HCT116 (cell line): ENCODE results near the gene TIAM1.

Experiments used
- CEBPB ChIP-seq: IDR thresholded peaks from 2 replicates; pipeline ENCODE4 v1.6.1; 2012; ENCODE audit warnings: low read depth
- CTCF ChIP-seq, 3 experiments: fragments of 200-600 bp in 1 of 3; sonication (generic) in 1 of 3; IDR thresholded peaks in 2 of 3; conservative IDR thresholded peaks in 1 of 3; 2 replicates each; pipeline ENCODE4 v1.5.1; 2012 to 2017; ENCODE audit warnings: low read depth in 2 of 3, low read length in 2 of 3, antibody characterized with exemption in 1 of 3, borderline replicate concordance in 1 of 3, control low read depth in 1 of 3, mild to moderate bottlenecking in 1 of 3, mixed read lengths in 1 of 3, mixed run types in 1 of 3, moderate library complexity in 1 of 3; ENCODE audit not compliant: insufficient read depth in 1 of 3
- EGR1 ChIP-seq: IDR thresholded peaks from 2 replicates; pipeline ENCODE4 v1.6.1; 2012; ENCODE audit warnings: low read depth
- EZH2phosphoT487 ChIP-seq: fragments of 200-600 bp; IDR thresholded peaks from 2 replicates; pipeline ENCODE4 v1.6.1; 2018; ENCODE audit warnings: antibody characterized with exemption, borderline replicate concordance
- POLR2A ChIP-seq: IDR thresholded peaks from 2 replicates; pipeline ENCODE4 v1.7.0; 2011; ENCODE audit warnings: borderline replicate concordance; ENCODE audit not compliant: insufficient read depth, insufficient read length; ENCODE audit errors: extremely low read depth
- POLR2AphosphoS5 ChIP-seq: IDR thresholded peaks from 2 replicates; pipeline ENCODE4 v1.6.1; 2011; ENCODE audit warnings: mild to moderate bottlenecking, low read depth, low read length, moderate library complexity
- RAD21 ChIP-seq: IDR thresholded peaks from 2 replicates; pipeline ENCODE4 v1.6.1; 2012; ENCODE audit warnings: low read depth, mild to moderate bottlenecking

GRCh38 chr21:31358158-31358557 lies 14.1 kb upstream of the TIAM1 start:
- TF ChIP-seq EGR1 (no peak), CTCF (IDR thresholded peaks at IDR 0.05 in 2 of 3, conservative IDR thresholded peaks at IDR 0.05 in 1 of 3; ENCODE audit: borderline replicate concordance in 1 of 3, insufficient read depth in 1 of 3, low read depth in 2 of 3, low read length in 2 of 3) (no peak), POLR2A (no peak), EZH2phosphoT487 (no peak), CEBPB (no peak), POLR2AphosphoS5 (no peak), RAD21 (no peak)
